Muscle layer of colon (tissue), 2 donors: ENCODE results near the gene LRRC26.
A peak's percentile ranks its signal among the peaks of the same experiment; 100 is the strongest.
"Not testable (repeated sequence)": the region's sequence is repeated elsewhere in the genome, so short reads cannot be mapped to it uniquely, and the experiment has no call there.

Experiments used
- H3K27ac ChIP-seq: one replicate; pipeline ENCODE4 v1.7.0; 2013; ENCODE audit warnings: low read depth, mild to moderate bottlenecking, low read length, moderate library complexity
- H3K27me3 ChIP-seq, 2 donors: one replicate each; pipeline ENCODE4 v1.7.0; 2013; ENCODE audit warnings: low read length in 2 of 2, mild to moderate bottlenecking in 2 of 2; ENCODE audit not compliant: insufficient read depth in 2 of 2, control insufficient read depth in 1 of 2
- H3K36me3 ChIP-seq: one replicate; pipeline ENCODE4 v1.7.0; 2013; ENCODE audit warnings: mild to moderate bottlenecking, low read length; ENCODE audit not compliant: insufficient read depth
- H3K4me1 ChIP-seq: one replicate; pipeline ENCODE4 v1.7.0; 2013; ENCODE audit warnings: mild to moderate bottlenecking, low read length; ENCODE audit not compliant: insufficient read depth
- H3K4me3 ChIP-seq, 2 donors: one replicate each; pipeline ENCODE4 v1.7.0; 2013; ENCODE audit warnings: low read length in 2 of 2, low read depth in 1 of 2, mild to moderate bottlenecking in 1 of 2, moderate library complexity in 1 of 2
- H3K9ac ChIP-seq: one replicate; pipeline ENCODE4 v1.7.0; 2013; ENCODE audit warnings: low read length
- H3K9me3 ChIP-seq: one replicate; pipeline ENCODE4 v1.7.0; 2013; ENCODE audit warnings: mild to moderate bottlenecking, low read length
- donor health status: abdominal sarcoma.
- donor health status: Adenocarcinoma of cecum.

LRRC26 gene

DNA sequence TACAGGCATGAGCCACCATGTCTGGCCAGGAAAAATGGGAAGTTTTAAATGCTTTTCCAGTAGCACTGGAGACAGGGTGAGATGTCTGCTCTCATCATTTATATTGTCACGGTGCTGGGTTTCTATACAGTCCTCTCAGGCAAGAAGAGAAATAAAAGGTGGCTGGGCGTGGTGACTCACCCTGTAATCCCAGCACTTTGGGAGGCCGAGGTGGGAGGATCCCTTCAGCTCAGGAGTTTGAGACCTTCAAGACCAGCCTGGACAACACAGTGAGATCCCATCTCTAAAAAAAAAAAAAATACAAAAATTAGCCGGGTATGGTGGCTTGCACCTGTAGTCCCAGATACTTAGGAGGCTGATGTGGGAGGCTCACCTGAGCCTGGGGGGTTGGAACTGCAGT, 35.7 kb downstream of the LRRC26 start:
- Histone ChIP-seq H3K9me3 (no peaks in the 10 kb centered on the region), H3K9ac (no peak overlapping the region), H3K27me3 (peaks cover 8 to 42% of the 10 kb centered on the region in 2 donors), H3K27ac (no peak overlapping the region), H3K4me1 (no peaks in the 10 kb centered on the region), H3K4me3 (no peak overlapping the region), H3K36me3 (no peaks in the 10 kb centered on the region)

DNA sequence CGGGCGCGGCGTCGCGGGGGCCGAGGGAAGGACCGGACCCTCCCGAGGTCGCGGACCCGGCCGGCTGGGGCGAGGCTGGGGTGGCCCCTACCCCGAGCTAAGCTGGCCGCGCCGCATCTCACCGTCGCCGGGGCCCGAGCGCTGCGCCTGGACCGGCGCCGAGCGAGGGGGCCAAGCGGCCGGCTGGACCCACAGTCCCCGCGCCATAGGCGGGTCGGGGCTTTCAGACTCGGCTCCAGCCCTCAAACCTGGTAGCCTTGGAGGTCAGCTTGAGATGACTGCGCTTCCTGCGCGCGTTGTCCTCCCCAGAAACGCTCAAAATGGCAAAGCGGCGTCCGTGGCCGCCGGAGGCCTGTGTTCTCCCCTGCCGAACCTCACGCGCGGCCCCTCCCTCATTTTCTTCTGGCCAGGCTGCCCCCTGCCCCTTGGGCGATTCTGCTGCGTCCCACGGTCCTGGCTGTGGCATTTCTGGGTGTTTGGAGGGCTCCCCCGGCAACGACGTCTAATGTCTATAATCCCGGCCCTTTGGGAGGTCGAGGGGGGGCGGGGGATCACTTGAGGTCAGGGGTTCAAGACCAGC, 39.6 kb downstream of the LRRC26 start:
- Histone ChIP-seq H3K9me3 (no peaks in the 10 kb centered on the region), H3K27me3 (peaks cover 0 to 13% of the 10 kb centered on the region in 2 donors), H3K9ac (no peak overlapping the region), H3K27ac (no peak overlapping the region), H3K36me3 (no peaks in the 10 kb centered on the region), H3K4me3 (peak overlapping the region; percentile 63 to 79), H3K4me1 (peaks cover 9% of the 10 kb centered on the region)

GRCh38 chr9:137129456-137130175, 40.2 kb downstream of the LRRC26 start:
- Histone ChIP-seq H3K36me3 (no peaks in the 10 kb centered on the region), H3K4me1 (peaks cover 9% of the 10 kb centered on the region), H3K27ac (peak overlapping the region; percentile 66), H3K9me3 (no peaks in the 10 kb centered on the region), H3K4me3 (peak overlapping the region; percentile 63 to 79), H3K9ac (no peak overlapping the region), H3K27me3 (peaks cover 0 to 13% of the 10 kb centered on the region in 2 donors)

DNA sequence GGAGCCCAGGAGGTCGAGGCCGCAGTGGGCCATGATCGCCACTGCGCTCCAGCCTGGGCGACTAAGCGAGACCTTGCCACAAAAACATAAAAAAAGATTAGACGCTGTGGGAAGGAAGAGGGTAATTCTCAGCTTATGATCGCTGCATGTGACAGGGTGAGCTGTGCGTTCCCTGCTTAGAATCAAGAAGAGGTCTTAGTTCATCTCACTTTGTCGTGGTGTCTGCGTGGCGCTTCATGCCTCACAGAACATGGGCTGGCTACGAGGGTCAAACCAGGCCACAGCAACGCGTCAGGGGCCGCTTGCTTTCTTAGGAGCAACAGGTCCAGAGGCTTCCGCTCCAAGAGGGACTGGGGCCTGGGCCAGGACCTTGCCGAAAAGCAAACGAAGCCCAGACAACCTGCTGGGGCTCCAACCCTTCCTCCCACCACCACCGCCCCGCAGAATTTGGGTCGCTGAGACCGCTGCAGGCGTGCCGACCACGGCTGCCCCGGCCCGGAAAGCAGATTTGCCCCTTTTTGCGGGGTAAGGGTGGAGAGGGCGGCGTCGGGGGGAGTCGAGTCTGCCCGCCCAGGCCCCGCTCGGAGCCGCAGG, 40.9 kb downstream of the LRRC26 start:
- Histone ChIP-seq H3K36me3 (no peaks in the 10 kb centered on the region), H3K27ac (peak overlapping the region; percentile 66), H3K9ac (no peak overlapping the region), H3K4me3 (peak overlapping the region; percentile 63 to 79), H3K9me3 (no peaks in the 10 kb centered on the region), H3K4me1 (peaks cover 9% of the 10 kb centered on the region), H3K27me3 (peaks cover 0 to 13% of the 10 kb centered on the region in 2 donors)

DNA sequence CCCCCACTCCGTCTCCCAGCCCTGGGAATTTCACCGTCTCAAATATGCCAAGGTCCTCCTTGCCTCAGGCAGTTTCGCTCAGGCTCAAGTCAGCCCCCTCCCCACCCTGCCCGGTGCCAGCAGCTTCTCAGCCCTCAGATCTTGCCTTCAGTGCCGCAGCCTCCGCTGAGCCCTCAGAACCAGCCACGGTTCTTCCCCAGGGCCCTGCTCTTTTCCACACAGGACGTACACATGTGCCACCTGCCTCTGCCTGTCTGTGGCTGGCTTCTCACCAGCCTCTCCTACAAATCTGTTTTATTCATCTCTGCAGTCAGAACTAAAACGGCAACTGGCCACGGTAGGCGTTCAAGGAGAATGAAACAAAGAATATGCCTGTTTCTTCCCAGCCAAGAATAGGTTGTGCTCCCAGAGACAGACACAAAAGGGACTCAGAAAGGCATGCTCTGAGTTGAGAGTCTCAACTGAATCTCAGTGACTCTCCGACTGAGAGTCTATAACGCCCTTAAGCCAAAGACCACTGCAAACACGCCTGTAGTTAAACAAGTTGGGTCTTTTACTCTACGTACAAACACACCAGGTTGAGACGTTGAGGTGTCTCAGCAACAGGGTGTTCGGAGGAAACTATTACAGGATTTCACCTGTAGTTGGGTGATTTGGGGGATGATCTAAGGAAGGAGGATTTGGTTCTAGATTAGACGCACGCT, 41.5 kb downstream of the LRRC26 start:
- Histone ChIP-seq H3K27ac (no peak overlapping the region), H3K9ac (no peak overlapping the region), H3K4me3 (peak overlapping the region in 1 of 2 donors; percentile 63)

DNA sequence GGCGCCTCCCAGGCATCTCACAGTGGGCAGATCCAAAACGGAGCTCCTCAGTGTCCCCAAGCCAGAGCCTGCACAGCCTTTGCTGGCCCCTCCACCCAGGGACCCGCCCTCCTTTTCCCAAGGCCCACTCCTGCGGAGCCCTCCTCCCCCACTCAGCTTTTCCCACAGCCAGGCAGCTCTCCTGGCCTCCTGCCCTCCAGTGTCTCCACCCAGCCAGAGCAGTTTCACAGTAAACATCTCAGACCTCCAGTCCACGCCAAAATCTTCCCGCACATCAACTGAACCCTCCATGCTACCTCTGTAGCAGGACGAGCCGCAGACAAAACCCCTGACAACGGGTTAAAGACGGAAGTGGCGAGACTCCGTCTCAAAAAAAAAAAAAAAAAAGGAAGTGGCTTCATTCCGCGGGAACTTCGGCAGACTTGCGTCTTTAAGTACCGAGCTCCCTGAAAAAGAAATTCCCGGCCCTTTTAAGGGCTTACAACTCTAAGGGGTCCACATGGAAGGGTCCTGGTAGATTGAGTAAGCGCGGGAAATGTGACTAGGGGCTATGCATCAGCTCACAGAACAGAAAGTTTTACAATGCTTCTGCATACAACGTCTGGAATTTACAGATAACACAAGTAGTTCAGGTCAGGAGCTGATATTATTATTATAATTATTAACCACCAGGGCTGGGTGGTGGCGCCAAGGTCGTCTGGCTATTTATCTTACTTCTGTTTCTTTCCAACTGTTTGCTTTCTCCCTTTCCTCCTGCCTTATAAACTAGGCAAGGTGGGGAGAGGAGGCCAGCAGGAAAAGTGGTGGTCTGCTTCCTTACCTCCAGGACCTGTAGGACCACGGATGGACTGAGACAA, 42.3 kb downstream of the LRRC26 start:
- Histone ChIP-seq H3K9ac (no peak overlapping the region), H3K4me1 (peaks cover 9% of the 10 kb centered on the region), H3K4me3 (no peak overlapping the region), H3K36me3 (no peaks in the 10 kb centered on the region), H3K9me3 (no peaks in the 10 kb centered on the region), H3K27ac (no peak overlapping the region), H3K27me3 (peaks cover 0 to 13% of the 10 kb centered on the region in 2 donors)

More for the DNA sequence above, 41.5 kb downstream of the LRRC26 start:
- no peaks in the 10 kb centered on the region for H3K36me3 ChIP-seq
- H3K27me3 ChIP-seq: peaks cover 0 to 13% of the 10 kb centered on the region in 2 donors
- H3K9me3 ChIP-seq: no peaks in the 10 kb centered on the region
- peaks cover 9% of the 10 kb centered on the region for H3K4me1 ChIP-seq

DNA sequence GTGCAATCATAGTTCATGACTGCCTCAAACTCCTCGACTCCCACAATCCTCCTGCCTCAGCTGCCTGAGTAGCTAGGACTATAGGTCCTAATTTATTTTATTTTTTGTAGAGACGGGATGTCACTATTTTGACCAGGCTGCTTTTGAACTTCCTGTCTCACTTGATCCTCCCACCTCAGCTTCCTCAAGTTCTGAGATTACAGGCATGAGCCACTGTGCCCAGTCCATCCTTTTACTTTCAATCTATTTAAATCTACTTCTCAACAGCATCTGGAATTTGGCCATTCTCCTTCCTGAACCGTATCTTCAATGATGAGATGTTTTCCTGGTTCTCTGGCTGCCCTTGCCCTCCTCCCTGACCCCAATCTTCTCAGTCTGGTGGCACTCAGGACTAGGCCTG, 43.1 kb downstream of the LRRC26 start:
- no peaks in the 10 kb centered on the region for H3K36me3 ChIP-seq
- H3K4me1 ChIP-seq: peaks cover 9% of the 10 kb centered on the region
- no peak overlapping the region for H3K27ac ChIP-seq
- no peaks in the 10 kb centered on the region for H3K9me3 ChIP-seq
- H3K27me3 ChIP-seq: peaks cover 0 to 13% of the 10 kb centered on the region in 2 donors
- no peak overlapping the region for H3K4me3 ChIP-seq
- no peak overlapping the region for H3K9ac ChIP-seq

GRCh38 chr9:137123952-137124462, 45.8 kb downstream of the LRRC26 start:
- not testable (repeated sequence) for H3K9ac ChIP-seq, H3K36me3 ChIP-seq, H3K4me3 ChIP-seq, H3K9me3 ChIP-seq, H3K4me1 ChIP-seq, H3K27ac ChIP-seq, H3K27me3 ChIP-seq

- Histone ChIP-seq H3K9ac (no peak overlapping the region), H3K9me3 (no peaks in the 10 kb centered on the region), H3K4me1 (peaks cover 3% of the 10 kb centered on the region)
Measured at GRCh38 chr9:137123468-137123837, 46.4 kb downstream of the LRRC26 start.

GRCh38 chr9:137122796-137123467, 46.9 kb downstream of the LRRC26 start:
- not testable (repeated sequence) for H3K27me3 ChIP-seq, H3K9me3 ChIP-seq, H3K4me3 ChIP-seq, H3K9ac ChIP-seq, H3K36me3 ChIP-seq, H3K27ac ChIP-seq, H3K4me1 ChIP-seq

More at GRCh38 chr9:137123468-137123837, 46.4 kb downstream of the LRRC26 start:
- Histone ChIP-seq H3K27me3 (no peaks in the 10 kb centered on the region), H3K4me3 (no peak overlapping the region), H3K27ac (no peak overlapping the region), H3K36me3 (no peaks in the 10 kb centered on the region)
